WI38 (cell line): ENCODE results near the gene GPRIN3.

Experiments used
- H3K4me3 ChIP-seq: 2 replicates; pipeline ENCODE4 v1.5.1; 2011; ENCODE audit warnings: low read depth, mild to moderate bottlenecking, control low read depth, low read length
- CTCF ChIP-seq: IDR thresholded peaks from 2 replicates; pipeline ENCODE4 v1.5.1; 2012; ENCODE audit warnings: low read depth, mild to moderate bottlenecking, control low read depth, low read length

The GPRIN3 gene

GRCh38 chr4:89243733-89244252 lies 63.8 kb downstream of the GPRIN3 start:
- no peak overlapping the region for H3K4me3 ChIP-seq
- no peak for TF ChIP-seq CTCF

GRCh38 chr4:89242864-89243732 lies 64.5 kb downstream of the GPRIN3 start:
- TF ChIP-seq CTCF: no peak
- H3K4me3 ChIP-seq: no peak overlapping the region

- no peak for TF ChIP-seq CTCF
- no peak overlapping the region for H3K4me3 ChIP-seq
These were observed 65.4 kb downstream of the GPRIN3 start for GRCh38 chr4:89242216-89242615.

GRCh38 chr4:89230271-89230670 lies 77.3 kb downstream of the GPRIN3 start:
- no peak for TF ChIP-seq CTCF
- H3K4me3 ChIP-seq: no peak overlapping the region

- TF ChIP-seq CTCF: peak; percentile 64
- H3K4me3 ChIP-seq: no peak overlapping the region
These were observed 80.7 kb downstream of the GPRIN3 start for GRCh38 chr4:89226665-89227574.

GRCh38 chr4:89222170-89222569 lies 85.4 kb downstream of the GPRIN3 start:
- no peak for TF ChIP-seq CTCF
- no peak overlapping the region for H3K4me3 ChIP-seq
